ENCODE data around the gene FURIN. TPM values are rescaled to one million over a fixed set of nuclear protein-coding genes. Genes with fewer than 3 reads are reported as not detected.

FURIN gene
- total and polyA plus RNA-seq, 2 of the 8 experiments (the other 6 are each of a cell fraction or from before 2014, with no cell fraction given), result 15.8 to 32.1 TPM

DNA sequence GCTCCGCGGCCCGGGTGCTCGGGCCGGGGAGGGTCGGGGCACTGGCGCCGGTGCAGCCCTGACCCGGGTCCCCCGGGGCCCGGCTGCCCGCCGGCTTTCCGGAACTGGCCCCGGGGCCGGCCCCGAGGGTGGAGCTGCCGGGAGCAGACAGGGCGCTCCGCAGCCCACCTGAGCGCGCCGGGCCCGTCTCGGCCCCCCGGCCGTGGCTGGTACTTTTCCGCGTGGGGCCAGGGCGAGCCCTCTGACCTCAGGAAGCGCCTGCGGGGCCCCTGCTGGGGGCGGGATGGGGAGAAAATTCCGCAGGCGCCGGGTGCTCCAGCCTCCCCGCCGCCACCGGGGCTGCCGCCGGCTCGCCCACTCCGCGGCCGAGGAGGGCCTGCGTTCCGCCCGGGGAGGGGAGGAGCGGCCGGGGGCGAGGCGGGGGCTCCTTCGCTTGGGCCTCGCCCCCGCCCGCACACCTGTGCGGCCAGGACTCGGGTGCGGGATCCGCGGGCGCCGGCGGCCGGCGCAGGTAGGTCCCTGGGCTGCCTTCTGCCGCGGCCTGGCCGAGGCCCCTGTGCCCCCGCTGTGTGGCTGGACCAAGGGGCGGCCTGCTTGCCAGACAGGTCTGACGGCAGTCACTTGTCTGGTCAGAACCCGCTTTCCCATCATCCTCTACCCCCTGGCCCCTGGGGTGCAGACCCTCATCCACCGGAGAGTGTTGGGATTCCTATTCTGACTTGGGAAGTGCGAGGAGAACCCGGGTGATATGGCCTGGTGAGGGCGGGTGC lies 3.5 kb downstream of the FURIN start:
- Histone ChIP-seq H3K18ac (ENCODE audit: extremely low read depth, low read length) (no peak overlapping the region), H3K36me3 (ENCODE audit: control insufficient read depth in 2 of 4, insufficient read depth in 4 of 4, low read length in 3 of 4) (peaks cover 0 to 6% (median under 1%) of the 10 kb centered on the region in 4 experiments; a peak in 2 of 8 replicates), H2AK5ac (ENCODE audit: low read depth, low read length) (no peak overlapping the region), H4K8ac (ENCODE audit: extremely low read depth, insufficient read depth, low read length) (peak overlapping the region; percentile 20; the same call in 1 of the 2 replicates), H2BK15ac (ENCODE audit: low read length) (no peak overlapping the region), H3K4me2 (ENCODE audit: insufficient read depth in 1 of 2, low read depth in 2 of 2, low read length in 2 of 2) (peak overlapping the region; percentile 69 to 79), H3K9me3 (ENCODE audit: insufficient read depth in 2 of 2, low read depth in 1 of 2, low read length in 1 of 2) (no peaks in the 10 kb centered on the region), H3K56ac (replicated peaks; ENCODE audit: insufficient read length, low read depth, low read length) (no peak overlapping the region), H3K14ac (ENCODE audit: insufficient read length) (no peak overlapping the region), H3K4me1 (replicated peaks in 1 of 4; ENCODE audit: control insufficient read depth in 3 of 4, insufficient read depth in 4 of 4, low read length in 3 of 4) (peaks cover 23 to 47% (median 30%) of the 10 kb centered on the region in 4 experiments), H2BK12ac (ENCODE audit: low read depth, low read length) (no peak overlapping the region), H3K23me2 (ENCODE audit: low read depth, low read length) (peaks cover 3% of the 10 kb centered on the region; the same call in 1 of the 2 replicates), H3K9ac (replicated peaks in 1 of 4; ENCODE audit: extremely low read depth in 1 of 4, low read depth in 3 of 4, low read length in 3 of 4) (peak overlapping the region in 1 of 4 experiments; percentile 67; a peak in 3 of 7 replicates), H2BK20ac (ENCODE audit: low read length) (no peak overlapping the region), H3K4ac (replicated peaks; ENCODE audit: insufficient read length, low read depth, low read length) (no peak overlapping the region), H2BK5ac (ENCODE audit: low read depth, low read length) (no peak overlapping the region), H3K23ac (ENCODE audit: insufficient read length) (no peak overlapping the region), H3K79me1 (ENCODE audit: low read depth, low read length) (peaks cover 2% of the 10 kb centered on the region; the same call in 1 of the 2 replicates), H2BK120ac (replicated peaks; ENCODE audit: low read depth, low read length) (no peak overlapping the region), H4K91ac (replicated peaks; ENCODE audit: insufficient read length, low read length) (no peak overlapping the region), H2AFZ (ENCODE audit: low read length) (no peak overlapping the region), H4K5ac (ENCODE audit: insufficient read length, low read depth, low read length) (no peak overlapping the region), H3K27me3 (replicated peaks in 1 of 4; ENCODE audit: control insufficient read depth in 3 of 4, extremely low read depth in 1 of 4, insufficient read depth in 3 of 4, low read length in 3 of 4) (no peaks in the 10 kb centered on the region), H3K79me2 (ENCODE audit: control insufficient read depth in 1 of 2, insufficient read depth in 2 of 2, low read length in 2 of 2) (peaks cover 0 to 5% of the 10 kb centered on the region in 2 experiments; a peak in 2 of 4 replicates), H3K27ac (ENCODE audit: low read depth, low read length) (no peak overlapping the region), H4K20me1 (replicated peaks in 1 of 2; ENCODE audit: control insufficient read depth in 1 of 2, insufficient read depth in 2 of 2, low read length in 2 of 2) (peaks cover 0 to 2% of the 10 kb centered on the region in 2 experiments), H3K4me3 (ENCODE audit: extremely low read depth in 1 of 4, insufficient read depth in 2 of 4, low read depth in 3 of 4, low read length in 4 of 4) (peak overlapping the region; percentile 47 to 73 (median 63))
- DNase-seq (ENCODE audit: low read depth in 1 of 2, low spot score in 2 of 2) (peak in 1 of 2 experiments; percentile 77), FAIRE-seq (no peak)
- no peak for TF ChIP-seq FOSL1 (IDR thresholded peaks at IDR 0.05; ENCODE audit: insufficient read depth, low read depth, low read length)
- TF ChIP-seq SAP30 (IDR thresholded peaks at IDR 0.05; ENCODE audit: insufficient read depth, insufficient replicate concordance, low read length), result no peak
- TF ChIP-seq TAF1 (IDR thresholded peaks at IDR 0.05; ENCODE audit: low read depth, low read length), result peak; percentile 22; the same call in 1 of the 2 replicates
- 0 out of 2 replicates have a peak, but pooled peaks have one; percentile 10 for TF ChIP-seq PHF8 (conservative IDR thresholded peaks at IDR 0.05; ENCODE audit: low read depth, low read length)
- WGBS, 2 experiments (ENCODE audit: extremely low coverage in 1 of 2, insufficient coverage in 1 of 2, insufficient read length in 1 of 2, insufficient replicate concordance in 2 of 2, low coverage in 1 of 2, low lambda C conversion rate in 2 of 2, missing lambda C conversion rate in 1 of 2), result 11% methylated on average over 14 of the region's 77 CpGs; no CpG with 5 or more reads in 1 of the 2 experiments
- CTCF ChIA-PET (ENCODE audit: partially characterized antibody), result interaction anchor here (0.6 to 3.2 kb wide), 2 partner anchors 14 to 31 kb away, joined by 3 to 19 read pairs; no protein-coding TSS in a partner anchor
- POLR2A ChIA-PET (ENCODE audit: partially characterized antibody), result interaction anchor here (1.3 to 2.2 kb wide), 6 partner anchors 10 to 127 kb away, joined by 3 to 22 read pairs (median 10); partner anchors contain the start of gene FES

All from H1 (cell line).